Forelimb muscle (tissue), 1 donor: ENCODE measurements around the gene CREBBP. TPM values are rescaled to one million over a fixed set of nuclear protein-coding genes. Genes with fewer than 3 reads are reported as not detected.

Experiments used
- DNase-seq: peaks from one replicate; pipeline ENCODE4 v3.0.0-alpha.2; 2013; ENCODE audit warnings: low read depth
- polyA plus RNA-seq: library from polyadenylated mRNA; unstranded; fragments of 120-200 nt; gene quantifications from one replicate; pipeline ENCODE4 v1.2.1, GENCODE V29; 2013; ENCODE audit not compliant: insufficient read length

CREBBP gene
- polyA plus RNA-seq, 1 donor = 37.8 TPM

- no peak for DNase-seq
These were observed 24.0 kb downstream of the CREBBP start for GRCh38 chr16:3856367-3857141.

- DNase-seq = no peak
These were observed 25.6 kb downstream of the CREBBP start for GRCh38 chr16:3854750-3855541.

GRCh38 chr16:3850544-3850899, 30.0 kb downstream of the CREBBP start:
- no peak for DNase-seq

GRCh38 chr16:3849751-3850543, 30.6 kb downstream of the CREBBP start:
- DNase-seq = no peak

GRCh38 chr16:3846595-3847091, 33.9 kb downstream of the CREBBP start:
- no peak for DNase-seq

GRCh38 chr16:3846087-3846486, 34.4 kb downstream of the CREBBP start:
- DNase-seq = no peak

GRCh38 chr16:3842994-3843393, 37.5 kb downstream of the CREBBP start:
- no peak for DNase-seq

- no peak for DNase-seq
These were observed 38.6 kb downstream of the CREBBP start for GRCh38 chr16:3841729-3842508.

GRCh38 chr16:3839402-3840184, 40.9 kb downstream of the CREBBP start:
- DNase-seq = no peak

- no peak for DNase-seq
These were observed 41.7 kb downstream of the CREBBP start for GRCh38 chr16:3838600-3839401.

GRCh38 chr16:3837851-3838586, 42.5 kb downstream of the CREBBP start:
- no peak for DNase-seq

- no peak for DNase-seq
These were observed 43.9 kb downstream of the CREBBP start for GRCh38 chr16:3836641-3837040.

- no peak for DNase-seq
These were observed 45.4 kb downstream of the CREBBP start for GRCh38 chr16:3835089-3835602.

- no peak for DNase-seq
These were observed 47.8 kb downstream of the CREBBP start for GRCh38 chr16:3832668-3833067.

- no peak for DNase-seq
These were observed 49.8 kb downstream of the CREBBP start for GRCh38 chr16:3830625-3831254.

GRCh38 chr16:3829631-3830536, 50.6 kb downstream of the CREBBP start:
- DNase-seq = no peak

- DNase-seq = no peak
These were observed 54.6 kb downstream of the CREBBP start for GRCh38 chr16:3825940-3826339.
